HUES6 (cell line): ENCODE data around the gene ECHDC3.
A peak's percentile ranks its signal among the peaks of the same experiment; 100 is the strongest.

Source experiments
- H3K27ac ChIP-seq: 2 replicates; pipeline ENCODE4 v1.7.0; 2013; ENCODE audit warnings: low read depth, mild to moderate bottlenecking, low read length, inconsistent platforms
- H3K27me3 ChIP-seq: 2 replicates; pipeline ENCODE4 v1.6.1; 2013; ENCODE audit warnings: low read length; ENCODE audit not compliant: control insufficient read depth, insufficient read depth
- H3K36me3 ChIP-seq: 2 replicates; pipeline ENCODE4 v1.6.1; 2013; ENCODE audit warnings: low read length; ENCODE audit not compliant: control insufficient read depth, insufficient read depth
- H3K4me1 ChIP-seq: 2 replicates; pipeline ENCODE4 v1.6.1; 2013; ENCODE audit warnings: low read length; ENCODE audit not compliant: control insufficient read depth, insufficient read depth
- H3K4me3 ChIP-seq: 2 replicates; pipeline ENCODE4 v1.5.1; 2013; ENCODE audit warnings: low read depth, low read length
- H3K9ac ChIP-seq: one replicate; pipeline ENCODE4 v1.6.1; 2013; ENCODE audit warnings: mild to moderate bottlenecking, low read length
- H3K9me3 ChIP-seq: 2 replicates; pipeline ENCODE4 v1.6.1; 2013; ENCODE audit warnings: low read depth, low read length; ENCODE audit not compliant: control insufficient read depth, insufficient read depth

ECHDC3 gene

DNA sequence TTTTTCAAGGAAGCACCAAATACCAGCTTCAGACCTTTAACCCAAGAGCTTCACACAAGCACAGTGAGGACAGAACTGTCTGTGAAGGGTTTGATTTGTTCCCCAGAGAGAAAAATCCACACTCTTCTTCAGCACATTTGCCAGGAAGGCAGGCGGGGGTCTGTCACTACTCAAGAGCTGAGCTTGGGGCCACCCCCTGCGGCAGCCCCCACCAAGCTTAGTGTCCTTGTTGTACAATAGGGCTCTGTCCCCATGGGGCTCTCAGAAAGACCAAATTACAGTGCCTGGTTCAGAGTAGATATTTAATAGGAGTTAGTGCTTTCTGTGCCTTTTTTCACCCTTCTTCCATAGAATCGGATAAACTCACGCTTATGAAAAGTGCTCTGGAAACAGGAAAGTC is 12.4 kb downstream of the ECHDC3 start:
- Histone ChIP-seq H3K27me3 (no peaks in the 10 kb centered on the region), H3K36me3 (peaks cover 19% of the 10 kb centered on the region; the same call in 1 of the 2 replicates), H3K9me3 (no peaks in the 10 kb centered on the region), H3K9ac (no peak overlapping the region), H3K4me3 (no peak overlapping the region), H3K27ac (no peak overlapping the region), H3K4me1 (0 out of 2 replicates have a peak, but pooled peaks cover 3% of the 10 kb centered on the region)

DNA sequence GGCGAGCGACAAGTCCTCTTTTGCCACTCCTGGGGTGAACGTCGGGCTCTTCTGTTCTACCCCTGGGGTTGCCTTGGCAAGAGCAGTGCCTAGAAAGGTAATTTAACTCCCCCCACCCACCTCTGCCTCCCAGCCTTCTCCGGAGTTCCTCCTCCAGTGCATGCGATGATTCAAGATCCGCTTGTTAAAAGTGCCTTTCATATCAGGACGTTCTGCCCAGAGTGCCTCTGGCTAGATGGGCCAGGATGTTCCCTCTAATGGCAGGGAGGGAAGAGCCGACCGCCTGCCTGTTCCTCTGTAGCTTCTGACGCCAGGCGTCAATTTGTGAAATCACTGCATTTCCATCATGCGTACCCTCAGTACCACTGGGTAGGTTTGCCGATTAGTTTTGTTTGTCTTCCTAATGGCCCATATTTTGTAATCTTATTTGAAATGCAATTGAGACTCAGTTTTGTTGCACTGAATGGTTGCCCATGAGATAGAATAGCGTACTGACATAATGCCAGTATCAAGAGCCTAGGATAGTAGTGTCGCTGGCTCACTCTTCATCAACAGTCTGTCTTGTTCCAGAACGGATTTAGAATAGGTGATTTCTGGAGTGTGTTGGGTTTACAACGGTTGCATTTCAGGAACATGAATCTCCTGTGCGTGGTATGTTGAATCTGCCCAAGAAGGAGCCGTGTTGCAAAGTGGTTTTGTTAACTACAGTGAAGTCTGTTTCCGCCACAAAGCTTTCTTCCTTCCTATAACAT is 13.5 kb downstream of the ECHDC3 start:
- Histone ChIP-seq H3K27ac (no peak overlapping the region), H3K36me3 (peaks cover 16% of the 10 kb centered on the region; the same call in 1 of the 2 replicates), H3K9me3 (no peaks in the 10 kb centered on the region), H3K9ac (no peak overlapping the region), H3K27me3 (no peaks in the 10 kb centered on the region), H3K4me1 (0 out of 2 replicates have a peak, but pooled peaks cover 3% of the 10 kb centered on the region), H3K4me3 (no peak overlapping the region)

DNA sequence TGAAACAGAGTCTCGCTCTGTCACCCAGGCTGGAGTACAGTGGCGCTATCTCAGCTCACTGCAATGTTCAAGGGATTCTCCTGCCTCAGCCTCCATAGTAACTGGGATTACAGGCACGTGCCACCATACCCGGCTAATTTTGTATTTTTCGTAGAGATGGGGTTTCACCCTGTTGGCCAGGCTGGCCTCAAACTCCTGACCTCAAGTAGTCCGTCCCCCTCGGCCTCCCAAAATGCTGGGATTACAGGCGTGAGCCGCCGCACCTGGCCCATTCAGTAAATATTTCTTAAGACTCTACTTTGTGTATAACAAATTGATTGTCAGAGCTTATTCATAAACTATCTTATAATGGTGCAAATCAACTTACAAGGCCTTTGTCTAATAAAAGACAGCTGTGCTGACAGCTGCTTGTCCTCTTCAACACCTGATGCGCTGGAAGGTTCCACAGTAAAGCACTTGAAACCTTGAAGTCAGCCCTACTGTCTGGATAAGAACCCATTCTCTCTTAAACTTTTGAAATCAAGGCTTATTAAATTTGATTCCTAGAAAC is 14.7 kb downstream of the ECHDC3 start:
- H3K9ac ChIP-seq, result no peak overlapping the region

DNA sequence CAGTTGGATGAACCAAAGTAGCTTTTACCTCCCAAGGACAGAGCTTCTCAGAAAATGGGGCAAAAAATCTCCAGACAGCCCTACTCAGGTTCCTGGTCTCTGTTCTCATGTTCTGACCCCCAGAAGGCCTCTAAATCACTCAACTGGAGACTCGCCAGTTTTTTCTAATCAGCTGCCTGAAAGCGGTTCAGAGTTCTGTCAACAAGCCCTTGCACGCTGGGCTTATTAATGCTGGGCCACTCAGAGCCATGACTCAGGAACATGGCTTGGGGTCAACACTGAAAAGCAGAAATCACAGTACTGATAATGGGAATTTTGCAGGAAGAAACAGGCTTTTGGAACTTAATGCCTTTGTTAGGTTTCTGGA is 15.3 kb downstream of the ECHDC3 start:
- Histone ChIP-seq H3K36me3 (peaks cover 10% of the 10 kb centered on the region; the same call in 1 of the 2 replicates), H3K4me3 (no peak overlapping the region), H3K4me1 (0 out of 2 replicates have a peak, but pooled peaks cover 3% of the 10 kb centered on the region), H3K9ac (no peak overlapping the region), H3K9me3 (no peaks in the 10 kb centered on the region), H3K27ac (peak overlapping the region; percentile 11; the same call in 1 of the 2 replicates), H3K27me3 (no peaks in the 10 kb centered on the region)

More for the DNA sequence above, 14.7 kb downstream of the ECHDC3 start:
- Histone ChIP-seq H3K36me3 (peaks cover 11% of the 10 kb centered on the region; the same call in 1 of the 2 replicates), H3K27ac (no peak overlapping the region), H3K9me3 (no peaks in the 10 kb centered on the region), H3K27me3 (no peaks in the 10 kb centered on the region), H3K4me1 (0 out of 2 replicates have a peak, but pooled peaks cover 3% of the 10 kb centered on the region), H3K4me3 (no peak overlapping the region)

DNA sequence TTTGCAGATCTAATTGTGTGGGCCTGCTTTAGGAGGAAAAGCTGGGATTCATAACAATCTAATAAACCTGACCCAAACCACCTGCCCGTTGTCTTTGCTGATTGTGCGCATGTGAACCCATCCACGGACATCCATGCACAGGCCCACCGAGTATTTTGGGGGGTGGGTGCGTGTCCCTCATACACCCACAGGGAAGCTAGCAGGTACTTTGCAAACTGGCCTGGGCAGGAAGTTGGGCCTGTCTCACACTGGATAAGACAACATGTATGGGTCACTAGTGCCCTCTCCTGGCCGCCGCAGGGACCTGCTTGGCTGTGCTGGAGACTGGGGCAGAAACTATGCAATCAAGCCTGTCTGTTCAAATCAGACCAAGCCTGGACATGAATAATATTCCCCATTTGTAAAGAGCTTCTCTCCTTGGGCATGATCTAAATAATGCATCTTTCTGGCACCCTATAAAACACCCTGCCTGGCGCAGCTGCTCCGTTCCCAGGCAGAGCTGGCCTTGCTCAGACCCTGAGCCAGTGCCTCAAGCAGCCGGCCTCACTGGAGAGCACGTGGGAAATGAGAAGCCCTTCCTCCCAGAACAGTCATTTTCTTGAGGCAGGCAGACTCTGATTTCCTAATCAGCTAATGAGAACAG is 15.8 kb downstream of the ECHDC3 start:
- no peak overlapping the region for H3K4me3 ChIP-seq
- peak overlapping the region; percentile 11; the same call in 1 of the 2 replicates for H3K27ac ChIP-seq

DNA sequence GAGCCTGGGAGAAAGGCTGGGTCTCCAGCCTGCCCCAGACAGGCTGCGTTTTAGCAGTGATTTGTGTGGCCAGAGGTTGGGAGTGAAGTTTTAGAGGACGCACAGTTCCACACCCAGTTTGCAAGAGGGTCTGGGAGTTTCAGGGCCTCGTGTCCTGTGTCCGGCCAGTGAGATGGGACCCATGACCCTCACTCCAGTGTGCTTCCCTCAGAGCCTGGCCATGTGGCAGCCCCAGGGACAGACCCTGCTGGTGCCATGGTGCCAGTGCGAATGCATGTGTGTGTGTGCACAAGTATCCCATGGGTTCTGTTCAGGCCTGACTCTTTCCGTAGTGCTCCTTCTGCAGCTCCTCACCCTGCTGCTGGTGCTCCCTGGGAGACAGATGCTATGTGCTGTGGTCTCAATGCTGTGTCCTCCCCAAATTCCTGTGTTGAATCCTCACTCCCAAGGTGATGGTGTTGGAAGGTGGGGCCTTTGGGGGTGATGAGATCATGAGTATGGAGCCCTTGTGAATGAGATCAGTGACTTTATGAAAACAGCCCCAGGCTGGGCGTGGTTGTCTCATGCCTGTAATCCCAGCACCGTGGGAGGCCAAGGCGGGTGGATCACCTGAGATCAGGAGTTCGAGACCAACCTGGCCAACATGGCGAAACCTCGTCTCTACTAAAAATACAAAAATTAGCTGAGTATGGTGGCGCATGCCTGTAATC is 16.5 kb downstream of the ECHDC3 start:
- Histone ChIP-seq H3K4me1 (0 out of 2 replicates have a peak, but pooled peaks cover 3% of the 10 kb centered on the region), H3K9me3 (no peaks in the 10 kb centered on the region), H3K4me3 (no peak overlapping the region), H3K27me3 (no peaks in the 10 kb centered on the region), H3K9ac (no peak overlapping the region), H3K36me3 (peaks cover 7% of the 10 kb centered on the region; the same call in 1 of the 2 replicates), H3K27ac (no peak overlapping the region)

More for the DNA sequence above, 15.8 kb downstream of the ECHDC3 start:
- H3K4me1 ChIP-seq, result 0 out of 2 replicates have a peak, but pooled peaks cover 3% of the 10 kb centered on the region
- no peaks in the 10 kb centered on the region for H3K9me3 ChIP-seq
- peaks cover 7% of the 10 kb centered on the region; the same call in 1 of the 2 replicates for H3K36me3 ChIP-seq
- no peak overlapping the region for H3K9ac ChIP-seq
- H3K27me3 ChIP-seq, result no peaks in the 10 kb centered on the region

DNA sequence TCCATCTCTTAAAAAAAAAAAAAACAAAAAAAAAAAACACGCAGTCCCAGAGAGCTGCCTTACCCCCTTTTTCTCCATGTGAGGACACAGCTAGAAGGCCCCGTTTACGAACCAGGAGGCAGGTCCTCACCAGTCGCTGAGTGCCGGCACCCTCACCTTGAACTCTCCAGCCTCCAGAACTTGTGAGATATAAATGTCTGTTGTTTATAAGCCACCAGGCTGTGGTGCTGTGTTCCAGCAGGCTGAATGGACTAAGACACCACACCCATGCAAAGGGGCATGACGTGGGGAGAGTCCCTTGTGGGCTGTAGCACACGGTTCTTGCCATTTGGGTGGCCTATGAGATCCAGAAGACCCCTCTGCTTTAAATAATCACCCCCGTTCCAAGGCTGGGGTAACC is 17.2 kb downstream of the ECHDC3 start:
- H3K4me1 ChIP-seq, result 0 out of 2 replicates have a peak, but pooled peaks cover 3% of the 10 kb centered on the region

DNA sequence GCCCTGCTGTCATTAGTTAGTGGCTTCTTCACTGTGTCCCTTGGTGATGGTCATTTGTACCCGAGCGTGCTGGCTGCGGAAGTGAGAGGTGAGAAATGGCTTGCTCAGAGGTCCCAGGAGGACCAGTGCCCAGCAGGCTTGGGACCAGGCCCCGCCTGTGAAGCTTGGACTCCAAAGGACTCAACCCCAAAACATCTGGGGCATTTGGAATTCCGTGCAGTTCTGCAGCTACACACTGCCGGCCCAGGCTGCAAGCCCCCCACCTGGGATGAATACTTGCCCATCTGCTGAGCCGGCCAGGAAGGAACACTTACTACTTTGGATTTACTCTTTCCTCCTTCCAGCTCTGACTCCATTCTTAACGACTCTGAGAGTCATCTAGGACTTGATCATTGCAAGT is 18.0 kb downstream of the ECHDC3 start:
- Histone ChIP-seq H3K9ac (no peak overlapping the region), H3K36me3 (peaks cover 7% of the 10 kb centered on the region; the same call in 1 of the 2 replicates), H3K27me3 (no peaks in the 10 kb centered on the region), H3K4me1 (0 out of 2 replicates have a peak, but pooled peaks cover 3% of the 10 kb centered on the region), H3K27ac (no peak overlapping the region), H3K4me3 (no peak overlapping the region), H3K9me3 (no peaks in the 10 kb centered on the region)

More for the DNA sequence above, 17.2 kb downstream of the ECHDC3 start:
- H3K9me3 ChIP-seq, result no peaks in the 10 kb centered on the region
- H3K27ac ChIP-seq, result no peak overlapping the region
- peaks cover 7% of the 10 kb centered on the region; the same call in 1 of the 2 replicates for H3K36me3 ChIP-seq
- H3K9ac ChIP-seq, result no peak overlapping the region
- H3K4me3 ChIP-seq, result no peak overlapping the region
- no peaks in the 10 kb centered on the region for H3K27me3 ChIP-seq

DNA sequence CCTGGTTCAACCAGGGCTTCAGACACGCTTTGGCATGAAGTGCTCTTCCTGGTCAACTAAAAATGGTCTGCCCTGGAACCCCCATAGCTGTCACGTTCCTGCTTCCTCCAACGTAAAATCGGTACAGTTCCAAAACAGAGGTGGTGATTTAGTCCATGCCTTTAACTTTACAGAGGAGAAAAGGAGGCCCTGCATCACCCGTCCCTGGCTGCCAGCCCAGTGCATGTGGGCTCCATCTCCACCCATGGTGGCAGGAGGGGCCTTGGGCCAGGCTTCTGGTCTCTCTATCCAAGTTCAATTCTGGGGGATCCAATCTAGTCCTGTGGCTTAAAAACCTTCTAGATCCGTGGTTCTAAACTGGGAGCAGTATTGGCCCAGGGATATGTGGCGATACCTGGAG is 18.7 kb downstream of the ECHDC3 start:
- no peak overlapping the region for H3K27ac ChIP-seq
- 0 out of 2 replicates have a peak, but pooled peaks cover 3% of the 10 kb centered on the region for H3K4me1 ChIP-seq
- no peak overlapping the region for H3K4me3 ChIP-seq

DNA sequence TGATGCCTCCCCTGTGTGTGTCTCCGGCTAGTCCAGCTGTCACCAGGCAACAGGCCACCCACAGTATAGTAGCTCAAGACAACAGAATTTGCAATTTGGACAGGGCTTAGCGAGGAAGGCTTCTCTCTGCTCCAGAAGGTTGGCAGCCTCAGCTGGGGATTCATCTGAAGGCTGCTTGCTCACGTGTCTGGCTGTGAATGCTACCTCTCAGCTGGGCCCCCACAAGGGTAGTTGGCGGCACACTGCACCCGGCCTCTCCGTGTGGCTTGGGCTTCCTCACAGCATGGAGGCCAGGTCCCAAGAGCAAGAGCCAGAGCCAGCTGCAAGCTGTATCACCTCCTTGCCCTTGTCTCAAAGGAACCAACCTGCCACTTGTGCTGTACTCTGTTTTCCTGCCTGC is 19.2 kb downstream of the ECHDC3 start:
- Histone ChIP-seq H3K9me3 (no peaks in the 10 kb centered on the region), H3K27ac (no peak overlapping the region), H3K9ac (no peak overlapping the region), H3K36me3 (peaks cover 3% of the 10 kb centered on the region; the same call in 1 of the 2 replicates), H3K4me3 (no peak overlapping the region), H3K27me3 (no peaks in the 10 kb centered on the region), H3K4me1 (0 out of 2 replicates have a peak, but pooled peaks cover 3% of the 10 kb centered on the region)

More for the DNA sequence above, 18.7 kb downstream of the ECHDC3 start:
- Histone ChIP-seq H3K36me3 (peaks cover 4% of the 10 kb centered on the region; the same call in 1 of the 2 replicates), H3K9ac (no peak overlapping the region), H3K27me3 (no peaks in the 10 kb centered on the region), H3K9me3 (no peaks in the 10 kb centered on the region)
